ENCODE results near the gene ABCB6. TPM values are rescaled to one million over a fixed set of nuclear protein-coding genes. Genes with fewer than 3 reads are reported as not detected.

ABCB6 gene
- total RNA-seq, 4 donors from 2014 or later: 16.9 to 33.1 (median 18.6) TPM

DNA sequence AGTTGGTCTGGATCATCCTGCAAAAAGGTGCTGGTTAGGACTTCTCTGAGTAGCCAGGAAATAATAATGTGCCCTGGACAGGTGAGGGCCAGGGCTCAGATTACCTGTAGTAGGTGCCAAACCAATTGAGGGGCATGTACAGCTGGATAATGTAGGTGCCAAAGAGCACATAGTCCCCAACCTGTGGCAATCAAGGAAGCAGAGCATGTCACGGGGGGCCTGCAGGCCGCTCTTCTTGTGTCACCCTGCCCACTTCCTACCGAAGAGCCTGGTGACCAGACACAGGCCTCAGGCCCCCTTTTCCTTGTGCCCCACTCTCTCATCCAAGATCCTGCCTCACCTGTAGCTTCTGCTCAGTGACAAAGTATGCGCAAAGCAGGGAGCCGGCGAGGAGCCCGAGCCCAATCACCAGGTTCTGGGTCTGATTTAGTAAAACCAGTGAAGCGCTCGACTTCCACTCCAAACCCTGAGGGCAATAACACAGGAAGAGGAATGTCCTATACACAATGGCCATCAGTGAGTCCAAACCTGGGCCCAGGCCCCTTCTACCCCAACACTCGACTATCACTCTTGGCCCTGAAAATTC is 5.2 kb downstream of the ABCB6 start:
- intact Hi-C loops (cut with DNase I; ENCODE audit: low total_unique reads): no loop called here
- TF ChIP-seq, protein P1, sequence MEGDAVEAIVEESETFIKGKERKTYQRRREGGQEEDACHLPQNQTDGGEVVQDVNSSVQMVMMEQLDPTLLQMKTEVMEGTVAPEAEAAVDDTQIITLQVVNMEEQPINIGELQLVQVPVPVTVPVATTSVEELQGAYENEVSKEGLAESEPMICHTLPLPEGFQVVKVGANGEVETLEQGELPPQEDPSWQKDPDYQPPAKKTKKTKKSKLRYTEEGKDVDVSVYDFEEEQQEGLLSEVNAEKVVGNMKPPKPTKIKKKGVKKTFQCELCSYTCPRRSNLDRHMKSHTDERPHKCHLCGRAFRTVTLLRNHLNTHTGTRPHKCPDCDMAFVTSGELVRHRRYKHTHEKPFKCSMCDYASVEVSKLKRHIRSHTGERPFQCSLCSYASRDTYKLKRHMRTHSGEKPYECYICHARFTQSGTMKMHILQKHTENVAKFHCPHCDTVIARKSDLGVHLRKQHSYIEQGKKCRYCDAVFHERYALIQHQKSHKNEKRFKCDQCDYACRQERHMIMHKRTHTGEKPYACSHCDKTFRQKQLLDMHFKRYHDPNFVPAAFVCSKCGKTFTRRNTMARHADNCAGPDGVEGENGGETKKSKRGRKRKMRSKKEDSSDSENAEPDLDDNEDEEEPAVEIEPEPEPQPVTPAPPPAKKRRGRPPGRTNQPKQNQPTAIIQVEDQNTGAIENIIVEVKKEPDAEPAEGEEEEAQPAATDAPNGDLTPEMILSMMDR (IDR thresholded peaks at IDR 0.05): no peak
- no peak for TF ChIP-seq POLR2A (IDR thresholded peaks at IDR 0.05)
- DNase-seq (ENCODE audit: low spot score in 2 of 2): peak in 1 of 2 donors; percentile 58
- H3K4me3 ChIP-seq (ENCODE audit: low read depth, poor library complexity, severe bottlenecking): no peak overlapping the region
- 94% methylated on average over 10 of the region's 10 CpGs for WGBS, 2 donors

DNA sequence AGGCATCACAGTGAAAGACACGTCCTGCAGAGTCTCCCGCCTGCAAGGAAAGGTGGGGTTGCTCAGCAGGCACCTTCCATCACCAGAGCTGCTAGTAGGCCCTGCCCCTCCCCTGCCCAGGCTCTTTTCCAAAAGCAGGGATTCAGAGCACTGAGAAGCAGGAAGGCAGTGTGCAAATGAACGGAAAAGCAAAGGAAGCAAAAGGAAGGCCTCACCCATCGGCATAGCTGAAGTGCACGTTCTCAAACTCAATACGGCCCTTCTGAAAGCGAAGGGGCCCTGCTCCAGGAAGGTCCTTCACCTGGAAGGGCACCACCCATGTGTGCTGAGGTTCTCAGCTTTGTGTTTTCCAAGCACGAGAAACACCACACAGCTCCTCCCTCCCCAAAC is 5.7 kb downstream of the ABCB6 start:
- 87 to 90% methylated on average over 8 of the region's 8 CpGs for WGBS, 2 donors
- intact Hi-C loops (cut with DNase I; ENCODE audit: low total_unique reads): no loop called here
- peak in 1 of 2 donors; percentile 34 for DNase-seq (ENCODE audit: low spot score in 2 of 2)
- TF ChIP-seq POLR2A (IDR thresholded peaks at IDR 0.05): no peak
- TF ChIP-seq, protein P1 (IDR thresholded peaks at IDR 0.05): no peak
- no peak overlapping the region for H3K4me3 ChIP-seq (ENCODE audit: low read depth, poor library complexity, severe bottlenecking)

DNA sequence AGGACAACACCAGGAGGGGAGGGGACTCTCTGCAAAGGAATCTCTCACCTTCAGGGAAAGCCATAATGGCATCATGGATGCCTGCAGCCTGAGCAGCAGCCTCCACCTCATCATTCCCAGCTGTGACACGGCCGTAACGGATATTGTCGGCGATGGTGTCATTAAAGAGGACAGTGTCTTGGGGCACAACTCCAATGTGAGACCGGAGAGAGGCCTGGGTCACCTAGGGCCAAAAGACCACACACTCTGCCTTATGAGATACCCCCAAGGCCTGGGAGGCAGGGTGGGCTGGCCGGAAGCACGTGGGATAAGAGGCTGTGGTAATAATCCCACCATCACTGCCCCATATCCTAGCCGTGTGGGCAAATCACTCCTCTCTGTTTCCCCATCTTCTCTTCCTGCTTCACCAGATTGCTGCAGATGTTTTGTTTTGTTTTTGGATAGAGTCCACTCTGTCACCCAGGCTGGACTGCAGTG is 7.8 kb downstream of the ABCB6 start:
- intact Hi-C loops (cut with DNase I; ENCODE audit: low total_unique reads): no loop called here
- DNase-seq (ENCODE audit: low spot score in 2 of 2): peak in 1 of 2 donors; percentile 72
- 86 to 94% methylated on average over 9 of the region's 9 CpGs for WGBS, 2 donors
- no peak overlapping the region for H3K4me3 ChIP-seq (ENCODE audit: low read depth, poor library complexity, severe bottlenecking)
- TF ChIP-seq, protein P1 (IDR thresholded peaks at IDR 0.05): no peak
- TF ChIP-seq POLR2A (IDR thresholded peaks at IDR 0.05): no peak

DNA sequence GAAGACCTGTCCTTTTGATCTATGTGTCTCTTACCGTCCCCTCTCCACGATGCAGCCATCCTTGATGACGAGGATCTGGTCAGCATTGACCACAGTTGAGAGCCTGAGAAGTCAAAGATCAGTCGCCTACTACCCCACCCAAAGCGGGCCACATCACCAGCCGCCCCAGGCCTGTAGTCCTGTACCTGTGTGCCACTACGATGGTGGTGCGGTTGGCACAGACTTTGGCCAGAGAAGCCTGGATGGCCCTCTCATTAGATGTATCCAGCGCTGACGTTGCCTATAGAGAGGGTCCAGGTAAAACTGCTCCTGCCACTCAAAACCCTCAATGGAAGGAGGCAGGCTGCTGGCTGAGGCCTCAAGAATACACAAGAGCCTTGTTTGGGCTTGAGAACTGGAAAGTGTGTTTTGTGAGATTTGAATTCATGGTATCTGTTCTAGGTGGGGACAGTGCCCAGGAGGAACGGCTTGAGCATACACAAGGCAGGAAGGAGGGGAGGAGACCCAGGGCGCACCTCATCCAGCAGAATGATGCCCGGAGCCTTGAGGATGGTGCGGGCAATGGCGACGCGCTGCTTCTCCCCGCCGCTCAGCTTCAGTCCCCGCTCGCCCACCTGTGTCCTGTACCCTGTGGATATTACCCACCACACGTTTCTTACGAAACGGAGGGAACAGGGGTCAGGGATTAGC is 8.4 kb downstream of the ABCB6 start:
- WGBS, 2 donors: 93 to 97% methylated on average over 21 to 23 of the region's 24 CpGs
- no peak overlapping the region for H3K4me3 ChIP-seq (ENCODE audit: low read depth, poor library complexity, severe bottlenecking)
- TF ChIP-seq, protein P1 (IDR thresholded peaks at IDR 0.05): no peak
- TF ChIP-seq POLR2A (IDR thresholded peaks at IDR 0.05): no peak
- intact Hi-C loops (cut with DNase I; ENCODE audit: low total_unique reads): no loop called here
- DNase-seq (ENCODE audit: low spot score in 2 of 2): peak in 1 of 2 donors; percentile 75

DNA sequence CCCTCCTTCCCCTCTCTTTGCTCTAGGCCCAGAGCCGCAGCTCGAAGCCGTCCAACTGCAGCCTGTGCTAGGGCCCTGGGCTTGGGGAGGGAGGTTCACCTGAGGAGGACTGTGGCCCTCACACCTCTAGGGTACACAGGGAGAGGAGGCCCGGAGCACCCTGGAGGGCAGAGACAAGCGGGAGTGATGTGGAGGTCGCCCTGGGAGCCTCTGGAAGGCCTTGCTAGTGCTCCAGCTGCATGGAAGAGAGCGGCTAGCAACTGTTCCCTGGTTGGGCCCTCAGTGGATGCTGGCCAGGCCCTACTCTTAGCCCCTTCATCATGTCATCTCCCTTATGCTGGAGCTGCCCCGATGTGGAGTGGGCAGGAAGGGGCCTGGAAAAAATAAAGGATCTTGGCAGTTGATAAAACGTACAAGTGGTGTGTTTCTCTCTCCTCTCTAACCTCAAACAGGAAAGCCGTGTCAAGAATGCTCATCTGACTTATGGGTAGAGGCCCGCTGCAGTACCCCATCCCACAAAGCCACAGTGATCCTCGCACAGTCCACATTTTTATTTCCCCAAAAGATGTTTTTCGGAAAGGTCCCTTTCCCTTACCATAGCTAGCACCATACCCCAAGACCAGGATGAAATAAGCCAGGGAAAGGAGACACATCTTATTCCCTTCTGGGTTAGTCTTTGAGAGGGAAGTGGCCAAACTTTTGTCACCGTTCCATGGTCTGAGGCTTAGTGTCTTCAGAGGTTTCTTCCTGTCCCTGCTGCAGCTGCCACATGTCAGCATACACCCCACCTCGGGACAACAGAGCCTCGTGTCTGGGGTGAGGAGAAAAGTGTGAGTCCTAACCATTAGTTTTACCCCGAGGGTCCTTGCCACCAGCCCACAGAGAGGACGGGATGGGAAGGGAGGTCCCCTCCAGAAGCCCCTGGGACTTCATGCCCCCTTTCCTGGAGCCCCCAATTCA is 9.2 kb downstream of the ABCB6 start:
- TF ChIP-seq, protein P1 (IDR thresholded peaks at IDR 0.05): no peak
- no peak for TF ChIP-seq POLR2A (IDR thresholded peaks at IDR 0.05)
- no peak overlapping the region for H3K4me3 ChIP-seq (ENCODE audit: low read depth, poor library complexity, severe bottlenecking)
- intact Hi-C loops (cut with DNase I; ENCODE audit: low total_unique reads): no loop called here
- peak in 1 of 2 donors; percentile 77 for DNase-seq (ENCODE audit: low spot score in 2 of 2)
- WGBS, 2 donors: 73 to 78% methylated on average over 16 to 18 of the region's 18 CpGs
